ENCODE measurements around the gene C5orf46. TPM values are rescaled to one million over a fixed set of nuclear protein-coding genes. Genes with fewer than 3 reads are reported as not detected.

The C5orf46 gene
- total and polyA plus RNA-seq, 4 donors: not detected

GRCh38 chr5:147853372-147853987, 52.9 kb downstream of the C5orf46 start:
- 71% methylated on average over 3 of the region's 3 CpGs for WGBS
- H3K27me3 ChIP-seq (ENCODE audit: control insufficient read depth in 4 of 4, insufficient read depth in 4 of 4, low read length in 3 of 4): no peaks in the 10 kb centered on the region
- H3K9me3 ChIP-seq (ENCODE audit: control insufficient read depth in 4 of 4, low read length in 3 of 4): no peaks in the 10 kb centered on the region
- no peaks in the 10 kb centered on the region for H3K36me3 ChIP-seq (ENCODE audit: control insufficient read depth in 4 of 4, insufficient read depth in 3 of 4, low read depth in 1 of 4, low read length in 3 of 4)
- no peak overlapping the region for H3K27ac ChIP-seq (ENCODE audit: low read depth in 1 of 2, low read length in 2 of 2)
- no peak overlapping the region for H3K4me3 ChIP-seq (ENCODE audit: low read depth in 1 of 3, low read length in 3 of 3)
- H3K4me1 ChIP-seq (ENCODE audit: control insufficient read depth in 4 of 4, insufficient read depth in 4 of 4, low read length in 3 of 4): no peaks in the 10 kb centered on the region
- H3K9ac ChIP-seq (ENCODE audit: low read depth in 1 of 2, low read length in 2 of 2): no peak overlapping the region
- DNase-seq (ENCODE audit: low spot score): no peak
- TF ChIP-seq HNF4A (conservative IDR thresholded peaks at IDR 0.05) (no peak), ATF3 (IDR thresholded peaks at IDR 0.05) (no peak), TAF1 (conservative IDR thresholded peaks at IDR 0.05) (no peak), EGR1 (IDR thresholded peaks at IDR 0.05; ENCODE audit: low read depth in 2 of 2) (no peak), ZBTB33 (IDR thresholded peaks at IDR 0.05) (no peak), MAX (IDR thresholded peaks at IDR 0.05) (no peak), YY1 (IDR thresholded peaks at IDR 0.05) (no peak), NR2F2 (IDR thresholded peaks at IDR 0.05) (no peak), FOXA1 (IDR thresholded peaks at IDR 0.05) (no peak), SP1 (IDR thresholded peaks at IDR 0.05) (no peak), RXRA (IDR thresholded peaks at IDR 0.05) (no peak), CTCF (IDR thresholded peaks at IDR 0.05; ENCODE audit: low read depth, low read length, missing input control) (no peak), FOXA2 (IDR thresholded peaks at IDR 0.05) (no peak), GABPA (IDR thresholded peaks at IDR 0.05 in 1 of 2, conservative IDR thresholded peaks at IDR 0.05 in 1 of 2) (no peak), REST (IDR thresholded peaks at IDR 0.05) (no peak), JUND (IDR thresholded peaks at IDR 0.05) (no peak)

Data from liver (tissue), 9 donors.